Measurements from ENCODE around the gene THAP3. TPM values are rescaled to one million over a fixed set of nuclear protein-coding genes. Genes with fewer than 3 reads are reported as not detected.

Gene THAP3
- total and polyA plus RNA-seq, 2 of the 8 experiments (the other 6 are each of a cell fraction or from before 2014, with no cell fraction given), result 8.2 to 15.3 TPM

DNA sequence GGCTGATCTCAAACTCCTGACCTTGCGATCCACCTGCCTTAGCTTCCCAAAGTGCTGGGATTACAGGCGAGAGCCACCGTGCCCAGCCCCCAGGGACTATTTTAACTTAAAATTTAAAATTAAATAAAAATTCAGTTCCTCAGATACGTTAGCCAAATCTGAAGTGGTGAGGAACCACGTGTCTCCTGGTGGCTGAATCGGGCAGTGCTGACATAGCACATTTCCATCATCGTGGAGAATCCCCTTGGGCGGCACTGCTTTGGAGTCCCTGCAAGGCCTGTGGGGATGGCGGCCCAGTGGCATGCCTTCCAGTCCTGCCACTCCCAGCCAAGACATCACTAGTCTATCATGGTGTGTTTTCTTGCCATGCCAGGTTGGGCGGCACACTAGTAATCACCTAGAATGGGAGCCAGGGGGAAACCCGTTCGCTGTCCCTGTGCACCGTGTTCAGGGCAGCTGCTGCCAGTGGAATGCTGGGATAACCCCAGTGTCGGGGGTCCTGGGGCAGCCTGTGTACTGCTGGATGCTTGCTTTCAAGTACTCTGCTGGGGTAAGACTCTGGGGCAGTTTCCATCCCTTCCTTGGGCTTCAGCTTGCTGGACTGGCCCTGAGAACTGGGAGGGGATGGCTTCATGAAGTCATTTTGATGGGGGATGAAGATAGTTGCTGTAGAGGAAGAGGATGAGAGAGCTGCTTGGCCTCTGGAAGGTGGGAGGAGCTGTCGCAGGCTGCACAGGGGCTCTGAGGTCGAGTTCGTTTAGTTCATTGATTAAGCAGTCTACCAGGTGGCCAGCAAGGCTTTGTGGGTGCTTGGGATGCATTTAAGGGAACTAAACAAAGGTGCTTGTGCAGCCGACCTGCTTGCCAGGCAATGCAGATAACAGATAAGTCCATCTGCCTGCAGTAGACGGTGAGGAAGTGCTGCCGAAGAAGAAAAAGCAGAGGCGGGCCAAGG, 40.3 kb upstream of the THAP3 start:
- FAIRE-seq, result no peak
- Histone ChIP-seq H3K4me2 (ENCODE audit: insufficient read depth in 1 of 2, low read depth in 2 of 2, low read length in 2 of 2) (no peak overlapping the region), H3K9me3 (ENCODE audit: insufficient read depth in 2 of 2, low read depth in 1 of 2, low read length in 1 of 2) (no peaks in the 10 kb centered on the region), H3K36me3 (ENCODE audit: control insufficient read depth in 2 of 4, insufficient read depth in 4 of 4, low read length in 3 of 4) (peaks cover 0 to 17% (median 4%) of the 10 kb centered on the region in 4 experiments; a peak in 6 of 8 replicates), H3K56ac (replicated peaks; ENCODE audit: insufficient read length, low read depth, low read length) (no peak overlapping the region), H3K14ac (ENCODE audit: insufficient read length) (no peak overlapping the region), H3K4ac (replicated peaks; ENCODE audit: insufficient read length, low read depth, low read length) (no peak overlapping the region), H4K5ac (ENCODE audit: insufficient read length, low read depth, low read length) (no peak overlapping the region), H2BK5ac (ENCODE audit: low read depth, low read length) (no peak overlapping the region), H3K9ac (replicated peaks in 1 of 4; ENCODE audit: extremely low read depth in 1 of 4, low read depth in 3 of 4, low read length in 3 of 4) (no peak overlapping the region), H2BK15ac (ENCODE audit: low read length) (no peak overlapping the region), H3K4me1 (replicated peaks in 1 of 4; ENCODE audit: control insufficient read depth in 3 of 4, insufficient read depth in 4 of 4, low read length in 3 of 4) (peaks cover 0 to 8% (median 7%) of the 10 kb centered on the region in 4 experiments; a peak in 6 of 7 replicates), H3K79me1 (ENCODE audit: low read depth, low read length) (peaks cover 8% of the 10 kb centered on the region), H4K8ac (ENCODE audit: extremely low read depth, insufficient read depth, low read length) (no peak overlapping the region), H4K20me1 (replicated peaks in 1 of 2; ENCODE audit: control insufficient read depth in 1 of 2, insufficient read depth in 2 of 2, low read length in 2 of 2) (peaks cover 2 to 24% of the 10 kb centered on the region in 2 experiments), H3K27me3 (replicated peaks in 1 of 4; ENCODE audit: control insufficient read depth in 3 of 4, extremely low read depth in 1 of 4, insufficient read depth in 3 of 4, low read length in 3 of 4) (no peaks in the 10 kb centered on the region), H4K91ac (replicated peaks; ENCODE audit: insufficient read length, low read length) (no peak overlapping the region), H3K18ac (ENCODE audit: extremely low read depth, low read length) (no peak overlapping the region), H2AK5ac (ENCODE audit: low read depth, low read length) (no peak overlapping the region), H2AFZ (ENCODE audit: low read length) (no peak overlapping the region), H2BK120ac (replicated peaks; ENCODE audit: low read depth, low read length) (no peak overlapping the region), H3K23ac (ENCODE audit: insufficient read length) (no peak overlapping the region), H2BK20ac (ENCODE audit: low read length) (no peak overlapping the region), H2BK12ac (ENCODE audit: low read depth, low read length) (no peak overlapping the region), H3K79me2 (ENCODE audit: control insufficient read depth in 1 of 2, insufficient read depth in 2 of 2, low read length in 2 of 2) (peaks cover 0 to 13% of the 10 kb centered on the region in 2 experiments; a peak in 1 of 4 replicates), H3K27ac (ENCODE audit: low read depth, low read length) (no peak overlapping the region), H3K23me2 (ENCODE audit: low read depth, low read length) (peaks cover 2% of the 10 kb centered on the region; the same call in 1 of the 2 replicates), H3K4me3 (ENCODE audit: extremely low read depth in 1 of 4, insufficient read depth in 2 of 4, low read depth in 3 of 4, low read length in 4 of 4) (no peak overlapping the region)
- 92% methylated on average over 21 of the region's 21 CpGs; no CpG with 5 or more reads in 1 of the 2 experiments for WGBS, 2 experiments (ENCODE audit: extremely low coverage in 1 of 2, insufficient coverage in 1 of 2, insufficient read length in 1 of 2, insufficient replicate concordance in 2 of 2, low coverage in 1 of 2, low lambda C conversion rate in 2 of 2, missing lambda C conversion rate in 1 of 2)
- POLR2A ChIA-PET (ENCODE audit: partially characterized antibody), result interaction anchor here (1.7 to 17.4 kb wide), 3 partner anchors 8 to 41 kb away, joined by 4 to 196 read pairs (median 4); partner anchors contain the start of genes KLHL21 and THAP3
- CTCF ChIA-PET (ENCODE audit: partially characterized antibody), result interaction anchor here (1.2 to 1.8 kb wide), 6 partner anchors 9 to 62 kb away, joined by 3 to 6 read pairs (median 4); partner anchors contain the start of genes NOL9 and TAS1R1
- no peak for DNase-seq (ENCODE audit: low read depth in 1 of 2, low spot score in 2 of 2)
- TF ChIP-seq ASH2L (IDR thresholded peaks at IDR 0.05; ENCODE audit: low read length) (no peak), MAFK (IDR thresholded peaks at IDR 0.05; ENCODE audit: low read depth, low read length) (peak; percentile 91), CTCF (IDR thresholded peaks at IDR 0.05; ENCODE audit: control extremely low read depth in 1 of 3, insufficient read depth in 1 of 3, low read depth in 1 of 3, low read length in 3 of 3) (peak; percentile 10 to 47 (median 32); a peak in 2 of 4 replicates), SIX5 (IDR thresholded peaks at IDR 0.05; ENCODE audit: low read depth, low read length) (no peak), BACH1 (IDR thresholded peaks at IDR 0.05; ENCODE audit: low read length) (0 out of 2 replicates have a peak, but pooled peaks have one; percentile 33), ZNF274 (IDR thresholded peaks at IDR 0.05; ENCODE audit: borderline replicate concordance, extremely low read depth, low read length) (no peak)

Data from H1 (cell line).